GM08714 (cell line): ENCODE data around the gene CLIC4.
"Not testable (repeated sequence)": the region's sequence is repeated elsewhere in the genome, so short reads cannot be mapped to it uniquely, and the experiment has no call there.

Source experiments
- H3K4me3 ChIP-seq: fragments of 200-500 bp; sonication (Bioruptor generic); 2 replicates; pipeline ENCODE4 v1.5.1; 2014; ENCODE audit warnings: mild to moderate bottlenecking, low read length, inconsistent platforms
- ZNF274 ChIP-seq: IDR thresholded peaks from 2 replicates; pipeline ENCODE4 v1.6.1; 2012; ENCODE audit warnings: mild to moderate bottlenecking, low read depth, low read length

The CLIC4 gene

GRCh38 chr1:24768873-24769605 lies 23.8 kb downstream of the CLIC4 start:
- no peak for TF ChIP-seq ZNF274
- no peak overlapping the region for H3K4me3 ChIP-seq

- TF ChIP-seq ZNF274: no peak
- no peak overlapping the region for H3K4me3 ChIP-seq
These were observed 24.7 kb downstream of the CLIC4 start for GRCh38 chr1:24769656-24770651.

- H3K4me3 ChIP-seq: no peak overlapping the region
- no peak for TF ChIP-seq ZNF274
These were observed 25.6 kb downstream of the CLIC4 start for GRCh38 chr1:24770881-24771280.

GRCh38 chr1:24771574-24771973 lies 26.3 kb downstream of the CLIC4 start:
- H3K4me3 ChIP-seq: no peak overlapping the region
- no peak for TF ChIP-seq ZNF274

GRCh38 chr1:24773618-24774017 lies 28.4 kb downstream of the CLIC4 start:
- no peak for TF ChIP-seq ZNF274

GRCh38 chr1:24775348-24775747 lies 30.1 kb downstream of the CLIC4 start:
- no peak for TF ChIP-seq ZNF274
- H3K4me3 ChIP-seq: no peak overlapping the region

More at GRCh38 chr1:24773618-24774017, 28.4 kb downstream of the CLIC4 start:
- no peak overlapping the region for H3K4me3 ChIP-seq

- no peak overlapping the region for H3K4me3 ChIP-seq
- TF ChIP-seq ZNF274: no peak
These were observed 30.7 kb downstream of the CLIC4 start for GRCh38 chr1:24775916-24776315.

- TF ChIP-seq ZNF274: no peak
- no peak overlapping the region for H3K4me3 ChIP-seq
These were observed 31.6 kb downstream of the CLIC4 start for GRCh38 chr1:24776821-24777220.

GRCh38 chr1:24778141-24778540 lies 32.9 kb downstream of the CLIC4 start:
- H3K4me3 ChIP-seq: no peak overlapping the region
- no peak for TF ChIP-seq ZNF274

- not testable (repeated sequence) for H3K4me3 ChIP-seq
These were observed 34.0 kb downstream of the CLIC4 start for GRCh38 chr1:24779199-24779598.

- TF ChIP-seq ZNF274: no peak
- no peak overlapping the region for H3K4me3 ChIP-seq
These were observed 34.6 kb downstream of the CLIC4 start for GRCh38 chr1:24779689-24780464.

- H3K4me3 ChIP-seq: not testable (repeated sequence)
These were observed 35.4 kb downstream of the CLIC4 start for GRCh38 chr1:24780626-24781025.

GRCh38 chr1:24782689-24783088 lies 37.4 kb downstream of the CLIC4 start:
- no peak for TF ChIP-seq ZNF274
- no peak overlapping the region for H3K4me3 ChIP-seq

- no peak overlapping the region for H3K4me3 ChIP-seq
- TF ChIP-seq ZNF274: no peak
These were observed 38.5 kb downstream of the CLIC4 start for GRCh38 chr1:24783713-24784112.

- no peak overlapping the region for H3K4me3 ChIP-seq
- no peak for TF ChIP-seq ZNF274
These were observed 40.9 kb downstream of the CLIC4 start for GRCh38 chr1:24786191-24786590.
